ENCODE data around the gene PAK6.
A peak's percentile ranks its signal among the peaks of the same experiment; 100 is the strongest.

The PAK6 gene

GRCh38 chr15:40248006-40248783, 9.3 kb downstream of the PAK6 start:
- Histone ChIP-seq H3K27ac (ENCODE audit: low read depth, low read length) (no peak overlapping the region), H3K36me3 (ENCODE audit: control insufficient read depth in 1 of 2, insufficient read depth in 2 of 2, low read length in 2 of 2) (no peaks in the 10 kb centered on the region), H3K27me3 (ENCODE audit: control insufficient read depth in 1 of 2, insufficient read depth in 2 of 2, low read length in 2 of 2) (peaks cover 0 to 2% of the 10 kb centered on the region in 2 donors), H3K4me1 (ENCODE audit: control insufficient read depth in 1 of 2, insufficient read depth in 2 of 2, low read length in 2 of 2) (peaks cover 3% of the 10 kb centered on the region in 2 donors), H3K9ac (ENCODE audit: low read depth in 1 of 2, low read length in 2 of 2) (no peak overlapping the region), H3K9me3 (ENCODE audit: control insufficient read depth in 1 of 2, low read length in 2 of 2) (no peaks in the 10 kb centered on the region), H3K4me3 (ENCODE audit: low read depth in 1 of 2, low read length in 2 of 2) (no peak overlapping the region)

DNA sequence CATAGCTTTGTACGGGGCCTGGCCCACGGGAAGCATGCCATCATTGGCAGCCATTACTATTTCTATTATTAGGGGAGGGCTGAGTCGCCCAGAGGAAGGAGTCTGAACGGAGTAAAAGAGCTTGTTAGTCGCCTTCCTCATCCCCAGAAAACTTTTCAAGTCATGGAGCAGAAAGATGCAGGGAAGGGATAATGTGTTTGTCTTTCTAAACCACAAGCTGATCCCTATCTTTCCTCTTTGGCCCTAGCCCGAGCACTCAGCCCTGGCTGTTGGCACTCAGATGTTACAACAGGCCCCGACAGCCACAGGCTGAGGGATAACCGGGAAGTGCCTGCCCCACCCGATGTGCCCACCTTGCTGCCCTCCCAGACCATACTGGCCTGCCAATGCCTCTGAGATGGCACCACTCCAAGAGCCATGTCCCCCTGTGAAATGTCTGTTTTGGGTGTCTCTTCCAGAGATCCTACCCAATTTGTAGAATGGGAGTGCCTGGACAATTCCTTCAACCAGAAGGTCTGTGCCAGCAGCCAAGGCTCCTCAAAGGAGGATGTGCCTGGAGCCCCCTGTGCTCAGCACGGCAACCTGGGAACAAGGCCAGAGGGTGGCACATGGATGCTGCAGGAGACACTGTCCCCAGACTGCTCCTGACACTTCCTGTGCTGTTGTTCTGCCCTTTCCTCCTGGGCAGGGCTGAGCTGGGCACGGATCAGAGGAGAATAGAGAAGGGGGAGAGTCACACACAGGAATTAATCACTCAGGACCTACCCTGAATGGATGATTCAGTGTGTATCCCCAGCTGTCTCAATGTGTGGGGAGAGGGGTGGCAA, 10.8 kb downstream of the PAK6 start:
- Histone ChIP-seq H3K4me1 (ENCODE audit: control insufficient read depth in 1 of 2, insufficient read depth in 2 of 2, low read length in 2 of 2) (peaks cover 8 to 9% of the 10 kb centered on the region in 2 donors), H3K4me3 (ENCODE audit: low read depth in 1 of 2, low read length in 2 of 2) (no peak overlapping the region), H3K9ac (ENCODE audit: low read depth in 1 of 2, low read length in 2 of 2) (no peak overlapping the region), H3K9me3 (ENCODE audit: control insufficient read depth in 1 of 2, low read length in 2 of 2) (no peaks in the 10 kb centered on the region), H3K27me3 (ENCODE audit: control insufficient read depth in 1 of 2, insufficient read depth in 2 of 2, low read length in 2 of 2) (peaks cover 3 to 6% of the 10 kb centered on the region in 2 donors), H3K36me3 (ENCODE audit: control insufficient read depth in 1 of 2, insufficient read depth in 2 of 2, low read length in 2 of 2) (no peaks in the 10 kb centered on the region), H3K27ac (ENCODE audit: low read depth, low read length) (no peak overlapping the region)

GRCh38 chr15:40250304-40250656, 11.4 kb downstream of the PAK6 start:
- peaks cover 8 to 9% of the 10 kb centered on the region in 2 donors for H3K4me1 ChIP-seq (ENCODE audit: control insufficient read depth in 1 of 2, insufficient read depth in 2 of 2, low read length in 2 of 2)
- H3K9ac ChIP-seq (ENCODE audit: low read depth in 1 of 2, low read length in 2 of 2), result no peak overlapping the region
- H3K36me3 ChIP-seq (ENCODE audit: control insufficient read depth in 1 of 2, insufficient read depth in 2 of 2, low read length in 2 of 2), result no peaks in the 10 kb centered on the region
- H3K27me3 ChIP-seq (ENCODE audit: control insufficient read depth in 1 of 2, insufficient read depth in 2 of 2, low read length in 2 of 2), result peaks cover 3 to 6% of the 10 kb centered on the region in 2 donors
- no peaks in the 10 kb centered on the region for H3K9me3 ChIP-seq (ENCODE audit: control insufficient read depth in 1 of 2, low read length in 2 of 2)
- H3K4me3 ChIP-seq (ENCODE audit: low read depth in 1 of 2, low read length in 2 of 2), result no peak overlapping the region
- H3K27ac ChIP-seq (ENCODE audit: low read depth, low read length), result no peak overlapping the region

DNA sequence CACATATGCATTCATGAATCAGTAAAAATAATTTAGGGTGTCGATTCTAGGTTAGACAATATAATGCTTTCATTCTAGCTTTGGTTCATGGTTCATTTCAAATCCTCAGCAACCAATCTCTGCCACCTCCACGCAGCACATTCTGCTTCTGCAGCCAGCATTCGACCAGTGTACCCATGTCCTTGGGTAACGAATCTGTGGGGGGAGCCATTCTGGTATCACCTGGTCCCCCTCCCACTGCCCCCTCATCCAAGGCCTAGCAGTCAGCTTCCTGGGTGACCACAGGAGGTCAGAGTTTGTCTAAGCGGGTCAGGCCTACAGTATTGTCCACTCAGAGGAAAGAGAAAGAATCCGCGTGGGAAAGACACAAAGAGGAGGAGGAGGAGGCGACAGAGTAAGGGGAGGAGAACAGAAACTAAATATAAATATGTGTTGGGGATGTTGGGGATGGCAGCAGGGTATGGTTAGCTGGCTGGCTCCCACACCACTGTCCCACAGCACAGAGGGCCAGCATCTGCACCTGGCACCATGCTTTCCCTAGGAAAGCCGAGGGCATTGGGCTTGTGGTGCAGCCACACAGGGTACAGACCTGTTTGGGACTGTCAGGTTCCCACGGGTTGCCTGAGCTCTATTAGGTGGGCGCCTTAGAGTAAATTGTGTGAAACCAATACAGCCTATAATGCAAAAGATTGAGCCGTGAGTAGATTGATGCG, 12.1 kb downstream of the PAK6 start:
- Histone ChIP-seq H3K9me3 (ENCODE audit: control insufficient read depth in 1 of 2, low read length in 2 of 2) (no peaks in the 10 kb centered on the region), H3K4me3 (ENCODE audit: low read depth in 1 of 2, low read length in 2 of 2) (no peak overlapping the region), H3K27ac (ENCODE audit: low read depth, low read length) (no peak overlapping the region)

GRCh38 chr15:40251486-40252140, 12.8 kb downstream of the PAK6 start:
- Histone ChIP-seq H3K9ac (ENCODE audit: low read depth in 1 of 2, low read length in 2 of 2) (no peak overlapping the region), H3K27ac (ENCODE audit: low read depth, low read length) (no peak overlapping the region), H3K36me3 (ENCODE audit: control insufficient read depth in 1 of 2, insufficient read depth in 2 of 2, low read length in 2 of 2) (no peaks in the 10 kb centered on the region), H3K27me3 (ENCODE audit: control insufficient read depth in 1 of 2, insufficient read depth in 2 of 2, low read length in 2 of 2) (peaks cover 3 to 6% of the 10 kb centered on the region in 2 donors), H3K4me3 (ENCODE audit: low read depth in 1 of 2, low read length in 2 of 2) (no peak overlapping the region), H3K9me3 (ENCODE audit: control insufficient read depth in 1 of 2, low read length in 2 of 2) (no peaks in the 10 kb centered on the region), H3K4me1 (ENCODE audit: control insufficient read depth in 1 of 2, insufficient read depth in 2 of 2, low read length in 2 of 2) (peaks cover 8 to 9% of the 10 kb centered on the region in 2 donors)

More for the DNA sequence above, 12.1 kb downstream of the PAK6 start:
- Histone ChIP-seq H3K9ac (ENCODE audit: low read depth in 1 of 2, low read length in 2 of 2) (no peak overlapping the region), H3K27me3 (ENCODE audit: control insufficient read depth in 1 of 2, insufficient read depth in 2 of 2, low read length in 2 of 2) (peaks cover 3 to 6% of the 10 kb centered on the region in 2 donors), H3K4me1 (ENCODE audit: control insufficient read depth in 1 of 2, insufficient read depth in 2 of 2, low read length in 2 of 2) (peaks cover 8 to 9% of the 10 kb centered on the region in 2 donors), H3K36me3 (ENCODE audit: control insufficient read depth in 1 of 2, insufficient read depth in 2 of 2, low read length in 2 of 2) (no peaks in the 10 kb centered on the region)

- peak overlapping the region; percentile 68 to 78 for H3K4me3 ChIP-seq (ENCODE audit: low read depth in 1 of 2, low read length in 2 of 2)
- no peaks in the 10 kb centered on the region for H3K36me3 ChIP-seq (ENCODE audit: control insufficient read depth in 1 of 2, insufficient read depth in 2 of 2, low read length in 2 of 2)
- no peak overlapping the region for H3K9ac ChIP-seq (ENCODE audit: low read depth in 1 of 2, low read length in 2 of 2)
- no peak overlapping the region for H3K27ac ChIP-seq (ENCODE audit: low read depth, low read length)
- no peaks in the 10 kb centered on the region for H3K9me3 ChIP-seq (ENCODE audit: control insufficient read depth in 1 of 2, low read length in 2 of 2)
- H3K4me1 ChIP-seq (ENCODE audit: control insufficient read depth in 1 of 2, insufficient read depth in 2 of 2, low read length in 2 of 2), result peaks cover 8 to 9% of the 10 kb centered on the region in 2 donors
- peaks cover 3 to 6% of the 10 kb centered on the region in 2 donors for H3K27me3 ChIP-seq (ENCODE audit: control insufficient read depth in 1 of 2, insufficient read depth in 2 of 2, low read length in 2 of 2)
Measured at GRCh38 chr15:40252141-40252437, 13.2 kb downstream of the PAK6 start.

GRCh38 chr15:40252438-40253166, 13.7 kb downstream of the PAK6 start:
- Histone ChIP-seq H3K4me1 (ENCODE audit: control insufficient read depth in 1 of 2, insufficient read depth in 2 of 2, low read length in 2 of 2) (peaks cover 8 to 9% of the 10 kb centered on the region in 2 donors), H3K4me3 (ENCODE audit: low read depth in 1 of 2, low read length in 2 of 2) (peak overlapping the region; percentile 68 to 78), H3K27ac (ENCODE audit: low read depth, low read length) (no peak overlapping the region), H3K9me3 (ENCODE audit: control insufficient read depth in 1 of 2, low read length in 2 of 2) (no peaks in the 10 kb centered on the region), H3K9ac (ENCODE audit: low read depth in 1 of 2, low read length in 2 of 2) (peak overlapping the region; percentile 51 to 69), H3K27me3 (ENCODE audit: control insufficient read depth in 1 of 2, insufficient read depth in 2 of 2, low read length in 2 of 2) (peaks cover 3 to 6% of the 10 kb centered on the region in 2 donors), H3K36me3 (ENCODE audit: control insufficient read depth in 1 of 2, insufficient read depth in 2 of 2, low read length in 2 of 2) (no peaks in the 10 kb centered on the region)

DNA sequence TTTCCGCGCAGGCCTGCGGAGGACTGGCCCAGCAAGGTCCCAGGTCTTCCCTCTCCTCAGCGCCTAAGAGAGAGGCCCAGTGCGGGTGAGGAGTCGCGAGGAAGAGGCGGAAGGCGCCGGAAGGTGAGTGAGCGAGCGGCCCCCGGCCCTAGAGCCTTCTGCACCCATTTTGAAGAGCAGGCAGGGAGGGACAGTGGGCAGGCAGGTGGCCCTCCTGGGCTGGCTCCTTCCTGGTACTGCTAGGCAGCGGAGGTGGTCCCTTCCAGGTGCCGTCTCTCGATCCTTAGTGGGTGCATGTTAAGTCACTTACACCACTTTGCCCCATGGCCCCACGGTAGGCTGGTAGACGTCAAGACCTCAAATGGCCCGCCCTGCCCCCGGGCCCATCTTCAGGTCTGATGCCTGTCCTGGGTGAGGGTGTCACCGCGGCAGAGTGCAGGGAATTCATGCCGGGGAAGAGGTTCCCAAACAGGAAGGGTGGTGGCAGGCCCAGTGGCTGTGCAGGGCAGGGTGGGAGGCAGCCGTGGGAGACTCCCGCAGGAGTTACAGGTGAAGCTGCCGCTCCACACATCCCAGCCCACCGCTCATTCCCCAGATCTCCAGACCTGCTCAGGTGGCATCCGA, 14.4 kb downstream of the PAK6 start:
- no peak overlapping the region for H3K27ac ChIP-seq (ENCODE audit: low read depth, low read length)

GRCh38 chr15:40254452-40254851, 15.6 kb downstream of the PAK6 start:
- H3K9me3 ChIP-seq (ENCODE audit: control insufficient read depth in 1 of 2, low read length in 2 of 2), result no peaks in the 10 kb centered on the region
- no peak overlapping the region for H3K27ac ChIP-seq (ENCODE audit: low read depth, low read length)
- H3K27me3 ChIP-seq (ENCODE audit: control insufficient read depth in 1 of 2, insufficient read depth in 2 of 2, low read length in 2 of 2), result peaks cover 3 to 6% of the 10 kb centered on the region in 2 donors
- no peak overlapping the region for H3K9ac ChIP-seq (ENCODE audit: low read depth in 1 of 2, low read length in 2 of 2)
- peaks cover 8 to 9% of the 10 kb centered on the region in 2 donors for H3K4me1 ChIP-seq (ENCODE audit: control insufficient read depth in 1 of 2, insufficient read depth in 2 of 2, low read length in 2 of 2)
- H3K4me3 ChIP-seq (ENCODE audit: low read depth in 1 of 2, low read length in 2 of 2), result no peak overlapping the region
- no peaks in the 10 kb centered on the region for H3K36me3 ChIP-seq (ENCODE audit: control insufficient read depth in 1 of 2, insufficient read depth in 2 of 2, low read length in 2 of 2)

More for the DNA sequence above, 14.4 kb downstream of the PAK6 start:
- Histone ChIP-seq H3K36me3 (ENCODE audit: control insufficient read depth in 1 of 2, insufficient read depth in 2 of 2, low read length in 2 of 2) (no peaks in the 10 kb centered on the region), H3K4me3 (ENCODE audit: low read depth in 1 of 2, low read length in 2 of 2) (peak overlapping the region; percentile 68 to 78), H3K9me3 (ENCODE audit: control insufficient read depth in 1 of 2, low read length in 2 of 2) (no peaks in the 10 kb centered on the region), H3K9ac (ENCODE audit: low read depth in 1 of 2, low read length in 2 of 2) (peak overlapping the region; percentile 51 to 69), H3K4me1 (ENCODE audit: control insufficient read depth in 1 of 2, insufficient read depth in 2 of 2, low read length in 2 of 2) (peaks cover 8 to 9% of the 10 kb centered on the region in 2 donors), H3K27me3 (ENCODE audit: control insufficient read depth in 1 of 2, insufficient read depth in 2 of 2, low read length in 2 of 2) (peaks cover 3 to 6% of the 10 kb centered on the region in 2 donors)

Measured in duodenal mucosa (tissue), 2 donors.